ENCODE measurements around the gene THSD7A. TPM values are rescaled to one million over a fixed set of nuclear protein-coding genes. Genes with fewer than 3 reads are reported as not detected.

THSD7A gene
- total and polyA plus RNA-seq, 2 of the 8 experiments (the other 6 are each of a cell fraction or from before 2014, with no cell fraction given): 0.44 to 1.2 TPM

DNA sequence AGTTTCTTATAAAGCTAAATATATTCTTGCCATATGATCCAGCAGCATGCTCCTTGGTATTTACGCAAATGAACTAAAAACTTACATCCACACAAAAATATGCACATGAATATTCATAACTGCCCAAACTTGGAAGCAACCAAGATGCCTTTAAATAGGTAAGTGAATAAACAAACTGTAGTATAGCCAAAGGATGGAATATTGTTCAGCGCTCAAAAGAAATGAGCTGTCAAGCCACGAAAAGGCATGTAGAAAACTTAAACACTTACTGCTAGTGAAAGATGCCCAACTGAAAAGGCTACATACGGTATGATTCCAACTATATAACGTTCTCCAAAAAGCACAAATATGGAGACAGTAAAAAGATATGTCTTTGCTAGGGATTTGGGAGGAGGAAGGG is 12.7 kb downstream of the THSD7A start (continued):
- TF ChIP-seq, protein P1, sequence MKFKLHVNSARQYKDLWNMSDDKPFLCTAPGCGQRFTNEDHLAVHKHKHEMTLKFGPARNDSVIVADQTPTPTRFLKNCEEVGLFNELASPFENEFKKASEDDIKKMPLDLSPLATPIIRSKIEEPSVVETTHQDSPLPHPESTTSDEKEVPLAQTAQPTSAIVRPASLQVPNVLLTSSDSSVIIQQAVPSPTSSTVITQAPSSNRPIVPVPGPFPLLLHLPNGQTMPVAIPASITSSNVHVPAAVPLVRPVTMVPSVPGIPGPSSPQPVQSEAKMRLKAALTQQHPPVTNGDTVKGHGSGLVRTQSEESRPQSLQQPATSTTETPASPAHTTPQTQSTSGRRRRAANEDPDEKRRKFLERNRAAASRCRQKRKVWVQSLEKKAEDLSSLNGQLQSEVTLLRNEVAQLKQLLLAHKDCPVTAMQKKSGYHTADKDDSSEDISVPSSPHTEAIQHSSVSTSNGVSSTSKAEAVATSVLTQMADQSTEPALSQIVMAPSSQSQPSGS (IDR thresholded peaks at IDR 0.05; ENCODE audit: low read length): no peak
- TF ChIP-seq, protein P2, sequence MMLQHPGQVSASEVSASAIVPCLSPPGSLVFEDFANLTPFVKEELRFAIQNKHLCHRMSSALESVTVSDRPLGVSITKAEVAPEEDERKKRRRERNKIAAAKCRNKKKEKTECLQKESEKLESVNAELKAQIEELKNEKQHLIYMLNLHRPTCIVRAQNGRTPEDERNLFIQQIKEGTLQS (IDR thresholded peaks at IDR 0.05; ENCODE audit: insufficient read depth, low read depth, low read length): no peak
- TF ChIP-seq CBX8 (IDR thresholded peaks at IDR 0.05; ENCODE audit: borderline replicate concordance, low read depth, low read length) (no peak), TAF1 (IDR thresholded peaks at IDR 0.05; ENCODE audit: low read depth, low read length) (no peak), SIX5 (IDR thresholded peaks at IDR 0.05; ENCODE audit: low read depth, low read length) (no peak), CHD2 (IDR thresholded peaks at IDR 0.05; ENCODE audit: low read length) (no peak), HDAC2 (IDR thresholded peaks at IDR 0.05; ENCODE audit: borderline replicate concordance in 1 of 2, low read depth in 2 of 2, low read length in 2 of 2) (no peak)
- TF ChIP-seq, protein P3, sequence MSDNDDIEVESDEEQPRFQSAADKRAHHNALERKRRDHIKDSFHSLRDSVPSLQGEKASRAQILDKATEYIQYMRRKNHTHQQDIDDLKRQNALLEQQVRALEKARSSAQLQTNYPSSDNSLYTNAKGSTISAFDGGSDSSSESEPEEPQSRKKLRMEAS (IDR thresholded peaks at IDR 0.05): no peak

All from H1 (cell line).